Gastroesophageal sphincter (tissue), 3 donors: ENCODE results near the gene EXOC4.

Experiments used
- POLR2A ChIP-seq, 2 donors: fragments of 450-650 bp; IDR thresholded peaks; one replicate each; pipeline ENCODE4 v1.6.1; 2017; ENCODE audit warnings: antibody characterized with exemption in 2 of 2, mild to moderate bottlenecking in 2 of 2, moderate library complexity in 1 of 2
- POLR2AphosphoS5 ChIP-seq: sonication (generic); formaldehyde crosslinking; IDR thresholded peaks from one replicate; pipeline ENCODE4 v1.6.1; 2017; ENCODE audit warnings: antibody characterized with exemption
- TF ChIP-seq, protein P1 (sequence below), 4 experiments: fragments of 200-600 bp in 2 of 4; fragments of 450-650 bp in 2 of 4; sonication (generic) in 1 of 4; IDR thresholded peaks; one replicate each; pipeline ENCODE4 v1.5.1; 2017 to 2019; ENCODE audit warnings: antibody characterized with exemption in 4 of 4, mild to moderate bottlenecking in 2 of 4, moderate library complexity in 2 of 4

DNA sequence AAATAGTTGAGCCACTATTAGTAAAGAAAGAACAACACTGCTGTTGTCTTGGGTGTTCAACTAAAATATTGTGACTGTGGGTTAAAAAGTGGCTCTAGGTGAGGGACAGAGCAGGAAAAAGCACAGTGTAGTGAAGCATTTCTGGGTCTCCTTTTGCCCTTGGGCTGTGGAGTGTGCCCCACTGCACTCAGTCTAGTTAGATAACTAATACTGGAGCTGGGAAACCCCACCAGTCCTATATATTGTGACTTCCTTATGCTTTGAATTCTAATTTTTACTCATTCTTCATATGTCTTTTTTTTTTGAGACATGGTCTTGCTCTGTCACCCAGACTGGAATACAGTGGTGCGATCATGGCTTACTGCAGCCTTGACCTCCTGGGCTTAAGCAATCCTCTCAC lies 195.1 kb downstream of the EXOC4 start:
- TF ChIP-seq, protein P1, sequence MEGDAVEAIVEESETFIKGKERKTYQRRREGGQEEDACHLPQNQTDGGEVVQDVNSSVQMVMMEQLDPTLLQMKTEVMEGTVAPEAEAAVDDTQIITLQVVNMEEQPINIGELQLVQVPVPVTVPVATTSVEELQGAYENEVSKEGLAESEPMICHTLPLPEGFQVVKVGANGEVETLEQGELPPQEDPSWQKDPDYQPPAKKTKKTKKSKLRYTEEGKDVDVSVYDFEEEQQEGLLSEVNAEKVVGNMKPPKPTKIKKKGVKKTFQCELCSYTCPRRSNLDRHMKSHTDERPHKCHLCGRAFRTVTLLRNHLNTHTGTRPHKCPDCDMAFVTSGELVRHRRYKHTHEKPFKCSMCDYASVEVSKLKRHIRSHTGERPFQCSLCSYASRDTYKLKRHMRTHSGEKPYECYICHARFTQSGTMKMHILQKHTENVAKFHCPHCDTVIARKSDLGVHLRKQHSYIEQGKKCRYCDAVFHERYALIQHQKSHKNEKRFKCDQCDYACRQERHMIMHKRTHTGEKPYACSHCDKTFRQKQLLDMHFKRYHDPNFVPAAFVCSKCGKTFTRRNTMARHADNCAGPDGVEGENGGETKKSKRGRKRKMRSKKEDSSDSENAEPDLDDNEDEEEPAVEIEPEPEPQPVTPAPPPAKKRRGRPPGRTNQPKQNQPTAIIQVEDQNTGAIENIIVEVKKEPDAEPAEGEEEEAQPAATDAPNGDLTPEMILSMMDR (IDR thresholded peaks at IDR 0.05) = no peak
- TF ChIP-seq POLR2A (IDR thresholded peaks at IDR 0.05) (no peak), POLR2AphosphoS5 (no peak)
